ENCODE measurements around the gene EIF3D.

Gene EIF3D

DNA sequence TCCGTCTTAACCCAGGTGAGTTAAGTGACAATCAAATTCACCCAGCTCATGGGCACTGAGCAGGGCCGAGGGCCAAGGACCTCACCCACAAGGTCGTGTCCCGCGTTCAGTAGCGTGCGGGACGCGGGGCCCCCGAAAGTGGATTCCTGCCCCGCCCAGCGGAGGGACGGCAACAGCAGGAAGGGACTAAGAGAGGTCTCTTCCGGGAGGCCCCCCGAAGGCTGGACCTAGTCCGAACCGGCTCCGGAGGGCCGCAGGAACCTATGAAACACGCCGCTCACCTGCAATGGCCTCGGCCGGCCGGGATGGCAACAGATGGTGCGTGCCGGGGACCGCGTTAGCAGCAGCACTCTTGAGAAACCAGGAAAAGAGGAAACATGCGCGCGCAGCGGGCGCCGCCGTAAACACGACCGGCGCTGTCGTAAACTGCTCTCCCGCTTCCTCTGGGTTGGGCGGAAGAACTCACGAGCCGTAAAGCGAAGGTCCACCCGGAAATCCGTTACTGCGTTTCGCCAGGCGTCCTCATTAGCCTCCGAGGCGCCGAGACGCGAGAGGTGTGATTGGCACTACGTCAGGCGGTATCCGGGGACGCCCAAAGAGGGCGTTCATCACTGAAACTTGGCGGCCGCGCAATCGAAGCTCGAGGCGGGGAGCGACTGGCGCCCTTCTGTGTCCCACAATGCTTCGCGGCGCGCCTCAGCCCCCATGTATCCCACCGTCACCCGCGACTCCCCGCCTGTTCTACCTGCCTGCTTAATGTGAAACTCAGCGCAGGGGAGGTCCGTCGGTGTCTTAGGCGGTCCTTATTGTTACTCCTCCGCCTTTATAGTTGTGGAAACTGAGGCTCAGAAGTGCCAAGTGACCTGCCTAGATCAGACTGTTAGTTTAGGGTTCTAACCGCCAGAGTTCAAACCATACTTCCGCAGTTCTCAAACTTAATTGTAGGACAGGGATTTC, at the start of gene EIF3D (continued):
- TF ChIP-seq ZBTB7A (tag by site-specific recombination; IDR thresholded peaks at IDR 0.05; ENCODE audit: low read depth): no peak
- TF ChIP-seq, protein P1, sequence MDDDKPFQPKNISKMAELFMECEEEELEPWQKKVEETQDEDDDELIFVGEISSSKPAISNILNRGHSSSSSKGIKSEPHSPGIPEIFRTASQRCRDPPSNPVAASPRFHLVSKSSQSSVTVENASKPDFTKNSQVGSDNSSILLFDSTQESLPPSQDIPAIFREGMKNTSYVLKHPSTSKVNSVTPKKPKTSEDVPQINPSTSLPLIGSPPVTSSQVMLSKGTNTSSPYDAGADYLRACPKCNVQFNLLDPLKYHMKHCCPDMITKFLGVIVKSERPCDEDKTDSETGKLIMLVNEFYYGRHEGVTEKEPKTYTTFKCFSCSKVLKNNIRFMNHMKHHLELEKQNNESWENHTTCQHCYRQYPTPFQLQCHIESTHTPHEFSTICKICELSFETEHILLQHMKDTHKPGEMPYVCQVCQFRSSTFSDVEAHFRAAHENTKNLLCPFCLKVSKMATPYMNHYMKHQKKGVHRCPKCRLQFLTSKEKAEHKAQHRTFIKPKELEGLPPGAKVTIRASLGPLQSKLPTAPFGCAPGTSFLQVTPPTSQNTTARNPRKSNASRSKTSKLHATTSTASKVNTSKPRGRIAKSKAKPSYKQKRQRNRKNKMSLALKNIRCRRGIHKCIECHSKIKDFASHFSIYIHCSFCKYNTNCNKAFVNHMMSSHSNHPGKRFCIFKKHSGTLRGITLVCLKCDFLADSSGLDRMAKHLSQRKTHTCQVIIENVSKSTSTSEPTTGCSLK (tag by site-specific recombination; IDR thresholded peaks at IDR 0.05): no peak
- no peak for TF ChIP-seq ZNF248 (tag by site-specific recombination; IDR thresholded peaks at IDR 0.05)
- TF ChIP-seq, protein P2, sequence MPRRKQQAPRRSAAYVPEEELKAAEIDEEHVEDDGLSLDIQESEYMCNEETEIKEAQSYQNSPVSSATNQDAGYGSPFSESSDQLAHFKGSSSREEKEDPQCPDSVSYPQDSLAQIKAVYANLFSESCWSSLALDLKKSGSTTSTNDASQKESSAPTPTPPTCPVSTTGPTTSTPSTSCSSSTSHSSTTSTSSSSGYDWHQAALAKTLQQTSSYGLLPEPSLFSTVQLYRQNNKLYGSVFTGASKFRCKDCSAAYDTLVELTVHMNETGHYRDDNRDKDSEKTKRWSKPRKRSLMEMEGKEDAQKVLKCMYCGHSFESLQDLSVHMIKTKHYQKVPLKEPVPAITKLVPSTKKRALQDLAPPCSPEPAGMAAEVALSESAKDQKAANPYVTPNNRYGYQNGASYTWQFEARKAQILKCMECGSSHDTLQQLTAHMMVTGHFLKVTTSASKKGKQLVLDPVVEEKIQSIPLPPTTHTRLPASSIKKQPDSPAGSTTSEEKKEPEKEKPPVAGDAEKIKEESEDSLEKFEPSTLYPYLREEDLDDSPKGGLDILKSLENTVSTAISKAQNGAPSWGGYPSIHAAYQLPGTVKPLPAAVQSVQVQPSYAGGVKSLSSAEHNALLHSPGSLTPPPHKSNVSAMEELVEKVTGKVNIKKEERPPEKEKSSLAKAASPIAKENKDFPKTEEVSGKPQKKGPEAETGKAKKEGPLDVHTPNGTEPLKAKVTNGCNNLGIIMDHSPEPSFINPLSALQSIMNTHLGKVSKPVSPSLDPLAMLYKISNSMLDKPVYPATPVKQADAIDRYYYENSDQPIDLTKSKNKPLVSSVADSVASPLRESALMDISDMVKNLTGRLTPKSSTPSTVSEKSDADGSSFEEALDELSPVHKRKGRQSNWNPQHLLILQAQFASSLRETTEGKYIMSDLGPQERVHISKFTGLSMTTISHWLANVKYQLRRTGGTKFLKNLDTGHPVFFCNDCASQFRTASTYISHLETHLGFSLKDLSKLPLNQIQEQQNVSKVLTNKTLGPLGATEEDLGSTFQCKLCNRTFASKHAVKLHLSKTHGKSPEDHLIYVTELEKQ (tag by site-specific recombination; IDR thresholded peaks at IDR 0.05; ENCODE audit: borderline replicate concordance): no peak
- TF ChIP-seq ZNF214 (tag by site-specific recombination; IDR thresholded peaks at IDR 0.05; ENCODE audit: borderline replicate concordance): no peak
- TF ChIP-seq ZNF610 (tag by site-specific recombination; IDR thresholded peaks at IDR 0.05; ENCODE audit: borderline replicate concordance): peak; percentile 81; the same call in 1 of the 2 replicates
- TF ChIP-seq, protein P3, sequence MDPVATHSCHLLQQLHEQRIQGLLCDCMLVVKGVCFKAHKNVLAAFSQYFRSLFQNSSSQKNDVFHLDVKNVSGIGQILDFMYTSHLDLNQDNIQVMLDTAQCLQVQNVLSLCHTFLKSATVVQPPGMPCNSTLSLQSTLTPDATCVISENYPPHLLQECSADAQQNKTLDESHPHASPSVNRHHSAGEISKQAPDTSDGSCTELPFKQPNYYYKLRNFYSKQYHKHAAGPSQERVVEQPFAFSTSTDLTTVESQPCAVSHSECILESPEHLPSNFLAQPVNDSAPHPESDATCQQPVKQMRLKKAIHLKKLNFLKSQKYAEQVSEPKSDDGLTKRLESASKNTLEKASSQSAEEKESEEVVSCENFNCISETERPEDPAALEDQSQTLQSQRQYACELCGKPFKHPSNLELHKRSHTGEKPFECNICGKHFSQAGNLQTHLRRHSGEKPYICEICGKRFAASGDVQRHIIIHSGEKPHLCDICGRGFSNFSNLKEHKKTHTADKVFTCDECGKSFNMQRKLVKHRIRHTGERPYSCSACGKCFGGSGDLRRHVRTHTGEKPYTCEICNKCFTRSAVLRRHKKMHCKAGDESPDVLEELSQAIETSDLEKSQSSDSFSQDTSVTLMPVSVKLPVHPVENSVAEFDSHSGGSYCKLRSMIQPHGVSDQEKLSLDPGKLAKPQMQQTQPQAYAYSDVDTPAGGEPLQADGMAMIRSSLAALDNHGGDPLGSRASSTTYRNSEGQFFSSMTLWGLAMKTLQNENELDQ (tag by site-specific recombination; IDR thresholded peaks at IDR 0.05; ENCODE audit: low read depth): no peak
- TF ChIP-seq HOXC10 (CRISPR knock-in tag; IDR thresholded peaks at IDR 0.05): peak; percentile 85; the same call in 1 of the 2 replicates
- TF ChIP-seq ZNF155 (tag by site-specific recombination; IDR thresholded peaks at IDR 0.05): no peak
- TF ChIP-seq ZNF394 (tag by site-specific recombination; IDR thresholded peaks at IDR 0.05; ENCODE audit: borderline replicate concordance): no peak; the same call in 1 of the 2 replicates
- 0 out of 2 replicates have a peak, but pooled peaks have one; percentile 20 for TF ChIP-seq ZNF843 (tag by site-specific recombination; IDR thresholded peaks at IDR 0.05)
- no peak for TF ChIP-seq ZFP41 (tag by site-specific recombination; IDR thresholded peaks at IDR 0.05; ENCODE audit: borderline replicate concordance)
- peak; percentile 50 for TF ChIP-seq ZBTB10 (tag by site-specific recombination; IDR thresholded peaks at IDR 0.05)
- TF ChIP-seq TCF7L2 (IDR thresholded peaks at IDR 0.05; ENCODE audit: borderline replicate concordance, low read depth, low read length): no peak
- TF ChIP-seq ZEB2 (tag by site-specific recombination; IDR thresholded peaks at IDR 0.05): peak; percentile 92
- TF ChIP-seq KLF8 (tag by site-specific recombination; IDR thresholded peaks at IDR 0.05): peak; percentile 92
- no peak for TF ChIP-seq ZNF529 (tag by site-specific recombination; IDR thresholded peaks at IDR 0.05; ENCODE audit: insufficient replicate concordance)
- TF ChIP-seq GLIS2 (tag by site-specific recombination; IDR thresholded peaks at IDR 0.05): peak; percentile 75
- TF ChIP-seq ZNF768 (tag by site-specific recombination; IDR thresholded peaks at IDR 0.05): no peak
- TF ChIP-seq, protein P4, sequence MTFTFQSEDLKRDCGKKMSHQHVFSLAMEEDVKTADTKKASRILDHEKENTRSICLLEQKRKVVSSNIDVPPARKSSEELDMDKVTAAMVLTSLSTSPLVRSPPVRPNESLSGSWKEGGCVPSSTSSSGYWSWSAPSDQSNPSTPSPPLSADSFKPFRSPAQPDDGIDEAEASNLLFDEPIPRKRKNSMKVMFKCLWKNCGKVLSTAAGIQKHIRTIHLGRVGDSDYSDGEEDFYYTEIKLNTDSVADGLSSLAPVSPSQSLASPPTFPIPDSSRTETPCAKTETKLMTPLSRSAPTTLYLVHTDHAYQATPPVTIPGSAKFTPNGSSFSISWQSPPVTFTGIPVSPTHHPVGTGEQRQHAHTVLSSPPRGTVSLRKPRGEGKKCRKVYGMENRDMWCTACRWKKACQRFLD (tag by site-specific recombination; IDR thresholded peaks at IDR 0.05): no peak
- TF ChIP-seq YY2 (tag by site-specific recombination; IDR thresholded peaks at IDR 0.05): peak; percentile 16; the same call in 1 of the 2 replicates
- TF ChIP-seq ZNF585B (tag by site-specific recombination; IDR thresholded peaks at IDR 0.05): no peak
- TF ChIP-seq ZNF18 (tag by site-specific recombination; IDR thresholded peaks at IDR 0.05): peak; percentile 75; the same call in 1 of the 2 replicates
- TF ChIP-seq ZNF184 (tag by site-specific recombination; IDR thresholded peaks at IDR 0.05): no peak
